Heart right ventricle (tissue), 16 donors: ENCODE results near the gene TERB1. TPM values are rescaled to one million over a fixed set of nuclear protein-coding genes. Genes with fewer than 3 reads are reported as not detected.

Experiments
- ATAC-seq, 8 donors: fragments of 200-7000 bp; cut with Tn5 transposase; one replicate each; pipeline ENCODE4 v1.9.1; 2020; ENCODE audit warnings: mild to moderate bottlenecking in 8 of 8, moderate library complexity in 8 of 8, moderate number of reproducible peaks in 1 of 8
- DNase-seq, 2 donors: peaks; one replicate each; pipeline ENCODE4 v3.0.0-alpha.2; 2020
- H3K27ac ChIP-seq, 10 donors: fragments of 200-600 bp; sonication (generic) in 2 of 10; one replicate each; pipeline versions ENCODE4 v1.5.0 to v1.8.0; 2020 to 2022; ENCODE audit warnings: mild to moderate bottlenecking in 3 of 10
- H3K27me3 ChIP-seq, 7 donors: fragments of 200-600 bp; one replicate each; pipeline ENCODE4 v1.8.0; 2021 to 2022; ENCODE audit warnings: mild to moderate bottlenecking in 2 of 7
- H3K36me3 ChIP-seq, 9 donors: fragments of 200-600 bp; sonication (generic) in 1 of 9; one replicate each; pipeline versions ENCODE4 v1.5.0 to v1.8.0; 2020 to 2022; ENCODE audit warnings: mild to moderate bottlenecking in 2 of 9
- H3K4me1 ChIP-seq, 9 donors: fragments of 200-600 bp; sonication (generic) in 1 of 9; one replicate each; pipeline versions ENCODE4 v1.5.0 to v1.8.0; 2020 to 2022; ENCODE audit warnings: mild to moderate bottlenecking in 4 of 9
- H3K4me3 ChIP-seq, 10 donors: fragments of 200-600 bp; sonication (generic) in 2 of 10; one replicate each; pipeline versions ENCODE4 v1.5.0 to v1.8.0; 2020 to 2022; ENCODE audit warnings: mild to moderate bottlenecking in 7 of 10, moderate library complexity in 2 of 10
- H3K9me3 ChIP-seq, 11 donors: fragments of 200-600 bp in 10 of 11; sonication (generic) in 2 of 11; one replicate each; pipeline versions ENCODE4 v1.5.0 to v1.8.0; 2013 to 2022; ENCODE audit warnings: mild to moderate bottlenecking in 2 of 11, control low read depth in 1 of 11, moderate library complexity in 1 of 11
- CTCF ChIP-seq, 9 donors: fragments of 200-600 bp; sonication (generic) in 2 of 9; IDR thresholded peaks; one replicate each; pipeline versions ENCODE4 v1.5.0 to v1.8.0; 2021 to 2022; ENCODE audit warnings: antibody characterized with exemption in 9 of 9, mild to moderate bottlenecking in 5 of 9, moderate library complexity in 1 of 9
- WGBS, 2 donors: extraction: QIAGEN DNeasy Blood & Tissue Kit; methylation state at CpG; one replicate each; pipeline ENCODE4 v1.1.7; 2013; ENCODE audit warnings: inconsistent platforms in 1 of 2; 5-methylcytosine and 5-hydroxymethylcytosine counted together
- intact Hi-C, 10 donors: fragments of 100-400 bp; cut with DNase I; formaldehyde crosslinking; loops; one replicate each; pipeline versions ENCODE4 v1.11.1 to v1.14.2; 2022
- polyA plus RNA-seq, 2 donors: library from polyadenylated mRNA; stranded (reverse); fragments of 200-250 nt; gene quantifications; one replicate each; pipeline ENCODE4 v1.2.3, GENCODE V29; 2013
- total RNA-seq, 10 donors: library from RNA; stranded (reverse); fragmentation: NEBNext Ultra II Directional in 3 of 10; extraction: Animal tissue kit (Norgen Biotek cat#: 25700) in 3 of 10; gene quantifications; one replicate each; pipeline versions ENCODE4 v1.2.1 to v1.2.4, GENCODE V29; 2021 to 2023
- donor health status: Arrhythmogenic right ventricular cardiomyopathy.
- donor health status: ischemic (EF 13 %, LVEDD 7.1; RV severe dilation, severe dysfunction).
- donor health status: healthy with polysubstance abuse.
- donor health status: DM: no; HTN: yes; CAD: no.
- donor health status: DM: no; HTN: no; CAD: no.
- donor health status: ischemic (EF 25% LVEDD 6.9; RV normal size, moderate dysfunction).
- donor health status: ischemic (EF 25% LVEDD 5.7; RV mildly dilated, moderate dysfunction).
- donor health status: healthy.
- donor health status: DM: yes; HTN: yes; CAD: no.
- donor health status: Ischemic cardiomyopathy.
- donor health status: ischemic (EF 35%, LVEDD 5.7; RV mildly dilated, moderate dysfunction).
- donor health status: nonischemic (EF 11% LVEDD 7.7; RV severe dilation, severe dysfunction).
- donor health status: DM: yes; HTN: yes; CAD: no.
- donor health status: PGD.
- donor health status: ischemic (EF 29% LVEDD 5.4; RV normal size, mild dysfunction).
- donor health status: nonischemic (EF 23%, LVEDD 6.1; RV moderate dilation, normal function).

Gene TERB1
- total and polyA plus RNA-seq, 12 donors = 0.12 TPM; not detected in 11

GRCh38 chr16:66754211-66754610 is 47.2 kb downstream of the TERB1 start:
- no peak overlapping the region for H3K4me3 ChIP-seq
- TF ChIP-seq CTCF (IDR thresholded peaks at IDR 0.05) = no peak
- peaks cover 0 to 25% (median 22%) of the 10 kb centered on the region in 9 donors for H3K4me1 ChIP-seq
- 95% methylated on average over 2 of the region's 2 CpGs for WGBS, 2 donors
- H3K9me3 ChIP-seq = no peaks in the 10 kb centered on the region
- ATAC-seq (no peak), DNase-seq (no peak)
- intact Hi-C loops = loop anchor here in 2 of 10 donors (5.0 kb wide), 2 partner anchors 92 to 347 kb away; no protein-coding TSS in a partner anchor
- no peak overlapping the region for H3K27ac ChIP-seq
- peaks cover 0 to 20% (median 0%) of the 10 kb centered on the region in 7 donors for H3K27me3 ChIP-seq
- peaks cover 0 to 5% (median 0%) of the 10 kb centered on the region in 9 donors for H3K36me3 ChIP-seq

- intact Hi-C loops = loop anchor here in 2 of 10 donors (5.0 kb wide), 2 partner anchors 91 to 346 kb away; no protein-coding TSS in a partner anchor
Observed at GRCh38 chr16:66752958-66753357, 48.4 kb downstream of the TERB1 start.

GRCh38 chr16:66752379-66752778 is 49.0 kb downstream of the TERB1 start:
- ATAC-seq = no peak
- intact Hi-C loops = loop anchor here in 2 of 10 donors (5.0 kb wide), 2 partner anchors 90 to 345 kb away; no protein-coding TSS in a partner anchor
- Histone ChIP-seq H3K27me3 (peaks cover 0 to 20% (median 0%) of the 10 kb centered on the region in 7 donors), H3K9me3 (no peaks in the 10 kb centered on the region), H3K4me3 (peak overlapping the region in 6 of 10 donors; percentile 95 to 100 (median 98)), H3K36me3 (peaks cover 0 to 24% (median 14%) of the 10 kb centered on the region in 9 donors), H3K4me1 (peaks cover 0 to 42% (median 27%) of the 10 kb centered on the region in 9 donors), H3K27ac (peak overlapping the region in 5 of 10 donors; percentile 93 to 99 (median 98))
- no peak for TF ChIP-seq CTCF (IDR thresholded peaks at IDR 0.05)
- WGBS, 2 donors = 79 to 86% methylated on average over 6 of the region's 6 CpGs
- no peak for DNase-seq

More at GRCh38 chr16:66752958-66753357, 48.4 kb downstream of the TERB1 start:
- TF ChIP-seq CTCF (IDR thresholded peaks at IDR 0.05) = no peak
- no peak for DNase-seq
- peaks cover 0 to 20% (median 0%) of the 10 kb centered on the region in 7 donors for H3K27me3 ChIP-seq
- no peak overlapping the region for H3K4me3 ChIP-seq
- H3K36me3 ChIP-seq = peaks cover 0 to 18% (median 11%) of the 10 kb centered on the region in 9 donors
- H3K27ac ChIP-seq = no peak overlapping the region
- no peaks in the 10 kb centered on the region for H3K9me3 ChIP-seq
- peaks cover 0 to 37% (median 27%) of the 10 kb centered on the region in 9 donors for H3K4me1 ChIP-seq
- WGBS, 2 donors = 97 to 99% methylated on average over 2 of the region's 2 CpGs
- no peak for ATAC-seq

- intact Hi-C loops = loop anchor here in 3 of 10 donors (1.0 to 5.0 kb wide), 5 partner anchors 11 to 345 kb away; no protein-coding TSS in a partner anchor
- no peak for DNase-seq
- H3K27me3 ChIP-seq = peaks cover 0 to 20% (median 0%) of the 10 kb centered on the region in 7 donors
- TF ChIP-seq CTCF (IDR thresholded peaks at IDR 0.05) = peak in 1 of 9 donors; percentile 25
- no peaks in the 10 kb centered on the region for H3K9me3 ChIP-seq
- H3K36me3 ChIP-seq = peaks cover 0 to 28% (median 14%) of the 10 kb centered on the region in 9 donors
- H3K4me3 ChIP-seq = peak overlapping the region in 9 of 10 donors; percentile 59 to 100 (median 98)
- WGBS, 2 donors = 44 to 56% methylated on average over 3 of the region's 3 CpGs
- H3K4me1 ChIP-seq = peaks cover 0 to 46% (median 28%) of the 10 kb centered on the region in 9 donors
- H3K27ac ChIP-seq = peak overlapping the region; percentile 92 to 99 (median 97)
- no peak for ATAC-seq
Observed at GRCh38 chr16:66751992-66752322, 49.4 kb downstream of the TERB1 start.
